IMR-90 (cell line): ENCODE results near the gene MAP2K2. TPM values are rescaled to one million over a fixed set of nuclear protein-coding genes. Genes with fewer than 3 reads are reported as not detected.

Experiments
- ATAC-seq: fragments of 200-7000 bp; cut with Tn5 transposase; 2 replicates; pipeline ENCODE4 v1.9.1; 2020; ENCODE audit warnings: low read depth, mild to moderate bottlenecking, moderate library complexity
- BruUV-seq: library from RNA; stranded (reverse); fragments of 400-500 nt; replicated peaks from 2 replicates; lab custom pipeline; 2021; lab: Mats Ljungman, UMichigan
- CTCF ChIA-PET: fragments of 300-600 bp; formaldehyde crosslinking; extraction: SDS; loops from one replicate; lab custom pipeline; 2021; ENCODE audit warnings: antibody characterized with exemption; lab: Yijun Ruan, JAX
- POLR2A ChIA-PET: fragments of 300-600 bp; sonication (Branson Sonifier 250); formaldehyde crosslinking; loops from one replicate; lab custom pipeline; 2022; ENCODE audit warnings: antibody characterized with exemption; ENCODE audit not compliant: unreplicated experiment; lab: Charles Lee
- DNase-seq: peaks from one replicate; pipeline ENCODE4 v3.0.0; 2013
- H2AFZ ChIP-seq: replicated peaks from 2 replicates; pipeline ENCODE3; 2013; ENCODE audit warnings: low read length, mild to moderate bottlenecking; ENCODE audit not compliant: poor library complexity
- H2AK5ac ChIP-seq: 2 replicates; pipeline ENCODE4 v1.6.1; 2013; ENCODE audit warnings: low read depth, low read length, inconsistent platforms
- H2AK9ac ChIP-seq: replicated peaks from 2 replicates; pipeline ENCODE3; 2013; ENCODE audit warnings: mild to moderate bottlenecking, low read depth, low read length, moderate library complexity; ENCODE audit not compliant: poor library complexity
- H2BK120ac ChIP-seq: 2 replicates; pipeline ENCODE4 v1.6.1; 2013; ENCODE audit warnings: low read depth, low read length, inconsistent platforms
- H2BK15ac ChIP-seq: 3 replicates; pipeline ENCODE4 v1.6.1; 2013; ENCODE audit warnings: low read depth, low read length, inconsistent platforms
- H2BK20ac ChIP-seq: 2 replicates; pipeline ENCODE4 v1.6.1; 2013; ENCODE audit warnings: low read depth, mild to moderate bottlenecking, inconsistent platforms, low read length, moderate library complexity
- H2BK5ac ChIP-seq: 2 replicates; pipeline ENCODE4 v1.6.1; 2013; ENCODE audit warnings: mild to moderate bottlenecking, low read depth, low read length, inconsistent platforms; ENCODE audit not compliant: poor library complexity, severe bottlenecking
- H3K14ac ChIP-seq: replicated peaks from 2 replicates; pipeline ENCODE4 v1.6.1; 2013; ENCODE audit warnings: low read depth, low read length, inconsistent platforms
- H3K18ac ChIP-seq: 2 replicates; pipeline ENCODE4 v1.6.1; 2013; ENCODE audit warnings: low read depth, low read length, control low read depth
- H3K23ac ChIP-seq: 2 replicates; pipeline ENCODE4 v1.6.1; 2013; ENCODE audit warnings: low read depth, low read length, inconsistent platforms
- H3K27ac ChIP-seq: 2 replicates; pipeline ENCODE4 v1.5.1; 2013; ENCODE audit warnings: mild to moderate bottlenecking, control low read depth, low read length; ENCODE audit not compliant: insufficient read depth
- H3K27me3 ChIP-seq: 2 replicates; pipeline ENCODE4 v1.6.1; 2013; ENCODE audit warnings: low read length; ENCODE audit not compliant: control insufficient read depth, insufficient read depth
- H3K36me3 ChIP-seq: 2 replicates; pipeline ENCODE4 v1.6.1; 2013; ENCODE audit warnings: low read length, mixed read lengths; ENCODE audit not compliant: control insufficient read depth, insufficient read depth
- H3K4ac ChIP-seq: 2 replicates; pipeline ENCODE4 v1.6.1; 2013; ENCODE audit warnings: low read depth, low read length, inconsistent platforms
- H3K4me1 ChIP-seq: 2 replicates; pipeline ENCODE4 v1.6.1; 2013; ENCODE audit warnings: low read length, mixed read lengths; ENCODE audit not compliant: control insufficient read depth, insufficient read depth
- H3K4me2 ChIP-seq: 2 replicates; pipeline ENCODE4 v1.6.1; 2013; ENCODE audit warnings: low read depth, mild to moderate bottlenecking, control low read depth, low read length, moderate library complexity
- H3K4me3 ChIP-seq: 2 replicates; pipeline ENCODE4 v1.5.1; 2013; ENCODE audit warnings: low read depth, mild to moderate bottlenecking, control low read depth, low read length, moderate library complexity; ENCODE audit not compliant: insufficient read depth
- H3K56ac ChIP-seq: 2 replicates; pipeline ENCODE4 v1.6.1; 2013; ENCODE audit warnings: low read length, inconsistent platforms; ENCODE audit not compliant: insufficient read depth; ENCODE audit errors: extremely low read depth
- H3K79me1 ChIP-seq, 2 experiments: 2 replicates each; pipeline ENCODE4 v1.6.1; 2013; ENCODE audit warnings: low read length in 2 of 2, inconsistent platforms in 1 of 2, low read depth in 1 of 2
- H3K9ac ChIP-seq: 2 replicates; pipeline ENCODE4 v1.6.1; 2013; ENCODE audit warnings: low read depth, low read length, control low read depth
- H3K9me1 ChIP-seq: 2 replicates; pipeline ENCODE4 v1.6.1; 2013; ENCODE audit warnings: low read length, inconsistent platforms; ENCODE audit not compliant: insufficient read depth
- H3K9me3 ChIP-seq: 2 replicates; pipeline ENCODE4 v1.6.1; 2013; ENCODE audit warnings: low read length; ENCODE audit not compliant: control insufficient read depth, insufficient read depth
- H4K20me1 ChIP-seq: 2 replicates; pipeline ENCODE4 v1.6.1; 2013; ENCODE audit warnings: low read length, inconsistent platforms; ENCODE audit not compliant: insufficient read depth
- H4K5ac ChIP-seq: 2 replicates; pipeline ENCODE4 v1.6.1; 2013; ENCODE audit warnings: mild to moderate bottlenecking, low read depth, low read length, control low read depth
- H4K8ac ChIP-seq, 2 experiments: 2 replicates each; pipeline ENCODE4 v1.6.1; 2013; ENCODE audit warnings: low read depth in 2 of 2, low read length in 2 of 2, control low read depth in 1 of 2, inconsistent platforms in 1 of 2
- H4K91ac ChIP-seq: 2 replicates; pipeline ENCODE4 v1.6.1; 2013; ENCODE audit warnings: low read depth, low read length, inconsistent platforms; ENCODE audit not compliant: insufficient read depth
- BHLHE40 ChIP-seq: fragments of 150-350 bp; IDR thresholded peaks from 2 replicates; pipeline ENCODE4 v1.6.1; 2016; ENCODE audit warnings: mild to moderate bottlenecking, low read depth, low read length
- CEBPB ChIP-seq: IDR thresholded peaks from 2 replicates; pipeline ENCODE4 v1.6.1; 2012; ENCODE audit warnings: low read depth, low read length, improper control_type of control experiment
- CTCF ChIP-seq: conservative IDR thresholded peaks from 2 replicates; pipeline ENCODE4 v1.5.1; 2012; ENCODE audit warnings: mild to moderate bottlenecking, low read depth, low read length, improper control_type of control experiment
- MAFK ChIP-seq: IDR thresholded peaks from 2 replicates; pipeline ENCODE4 v1.6.1; 2012; ENCODE audit warnings: low read depth, low read length, improper control_type of control experiment
- MAZ ChIP-seq: IDR thresholded peaks from 2 replicates; pipeline ENCODE4 v1.6.1; 2012; ENCODE audit warnings: low read depth, mild to moderate bottlenecking, low read length, improper control_type of control experiment, moderate library complexity, borderline replicate concordance
- NFE2L2 ChIP-seq: fragments of 150-350 bp; IDR thresholded peaks from 2 replicates; pipeline ENCODE4 v1.6.1; 2016; ENCODE audit warnings: low read depth, mild to moderate bottlenecking, low read length
- RCOR1 ChIP-seq: IDR thresholded peaks from 2 replicates; pipeline ENCODE4 v1.6.1; 2012; ENCODE audit warnings: mild to moderate bottlenecking, low read length, improper control_type of control experiment; ENCODE audit not compliant: insufficient replicate concordance
- SMC3 ChIP-seq: fragments of 150-350 bp; IDR thresholded peaks from 2 replicates; pipeline ENCODE4 v1.6.1; 2016; ENCODE audit warnings: low read depth, mild to moderate bottlenecking, antibody characterized with exemption, low read length, moderate library complexity
- WGBS, 2 experiments: methylation state at CpG; one replicate each; pipeline versions ENCODE4 v1.1.5 to v1.1.7; 2013; ENCODE audit warnings: missing lambda C conversion rate in 2 of 2; ENCODE audit not compliant: insufficient read length in 1 of 2; ENCODE audit errors: extremely low coverage in 2 of 2; 5-methylcytosine and 5-hydroxymethylcytosine counted together
- dilution Hi-C: fragments of 300-500 bp; cut with HindIII; formaldehyde crosslinking; loops from one replicate; pipeline ENCODE4 v1.14.3; 2018; ENCODE audit warnings: low sequenced_read_pairs; ENCODE audit not compliant: unreplicated experiment
- in situ Hi-C: fragments of 300-500 bp; cut with MboI; formaldehyde crosslinking; loops from 3 replicates; pipeline ENCODE4 v1.14.3; 2019; ENCODE audit warnings: low sequenced_read_pairs, inconsistent platforms, mixed read lengths
- intact Hi-C: fragments of 100-400 bp; cut with micrococcal nuclease; formaldehyde crosslinking; loops from 2 replicates; pipeline ENCODE4 v1.10.0; 2022
- polyA plus RNA-seq, 3 experiments: library from polyadenylated mRNA; depleted of rRNA; stranded (reverse); fragments of >200 nt; gene quantifications; 2 replicates each; pipeline ENCODE4 v1.2.3, GENCODE V29; 2012; ENCODE audit warnings: low replicate concordance in 1 of 3
- total RNA-seq: library from RNA; depleted of rRNA; stranded (reverse); fragments of >200 nt; gene quantifications from 2 replicates; pipeline ENCODE4 v1.2.3, GENCODE V29; 2012

The MAP2K2 gene
- total and polyA plus RNA-seq, 2 of the 4 experiments (the other 2 are of a cell fraction) = 115 to 151 TPM

- peaks cover 80% of the 10 kb centered on the region for H4K20me1 ChIP-seq
- H2BK20ac ChIP-seq = no peak overlapping the region
- H3K23ac ChIP-seq = no peak overlapping the region
- no peaks in the 10 kb centered on the region for H3K9me1 ChIP-seq
- dilution Hi-C loops (no loop called here), intact Hi-C loops (no loop called here), in situ Hi-C loops (no loop called here)
- ATAC-seq = no peak
- H3K36me3 ChIP-seq = peaks cover 46% of the 10 kb centered on the region
- no peak overlapping the region for H4K8ac ChIP-seq
- H3K56ac ChIP-seq = no peak overlapping the region
- H2AK5ac ChIP-seq = no peak overlapping the region
- H3K9me3 ChIP-seq = no peaks in the 10 kb centered on the region
- H3K27ac ChIP-seq = no peak overlapping the region
- no peaks in the 10 kb centered on the region; the same call in 1 of the 2 replicates for H3K4me1 ChIP-seq
- no peak overlapping the region for H2AFZ ChIP-seq
- H3K4me3 ChIP-seq = no peak overlapping the region
- no peak overlapping the region for H2BK120ac ChIP-seq
- no peak overlapping the region for H3K4ac ChIP-seq
- H2AK9ac ChIP-seq = no peak overlapping the region
- no peak for DNase-seq
- no peak overlapping the region for H3K4me2 ChIP-seq
- no peak overlapping the region for H3K18ac ChIP-seq
- no peak overlapping the region for H4K5ac ChIP-seq
- no peak overlapping the region for H3K9ac ChIP-seq
- TSS peak; percentile 60 for BruUV-seq
- no peaks in the 10 kb centered on the region for H3K27me3 ChIP-seq
- TF ChIP-seq SMC3 (no peak), MAZ (no peak), CEBPB (no peak), NFE2L2 (no peak), BHLHE40 (no peak), MAFK (no peak), CTCF (no peak), RCOR1 (no peak)
- H2BK5ac ChIP-seq = no peak overlapping the region
- H4K91ac ChIP-seq = no peak overlapping the region
- ChIA-PET POLR2A (no interaction called here), CTCF (no interaction called here)
- H3K79me1 ChIP-seq = peaks cover 4 to 61% of the 10 kb centered on the region in 2 experiments; a peak in 3 of 4 replicates
- H3K14ac ChIP-seq = no peak overlapping the region
- no peak overlapping the region for H2BK15ac ChIP-seq
- WGBS, 2 experiments = 76% methylated on average over 4 of the region's 32 CpGs; no CpG with 5 or more reads in 1 of the 2 experiments
Measured at GRCh38 chr19:4045597-4046361, 78.1 kb downstream of the MAP2K2 start.
